AG04449 (cell line): Measurements from ENCODE around the gene TNS1.

Experiments
- CTCF ChIA-PET: fragments of 350-600 bp; formaldehyde crosslinking; extraction: SDS; loops from one replicate; lab custom pipeline; 2021; ENCODE audit warnings: antibody characterized with exemption; lab: Yijun Ruan, JAX
- POLR2A ChIA-PET: fragments of 400-600, 350-600 bp; formaldehyde crosslinking; extraction: SDS; loops from one replicate; lab custom pipeline; 2020; ENCODE audit warnings: antibody characterized with exemption, inconsistent platforms; lab: Yijun Ruan, JAX
- DNase-seq: peaks from one replicate; pipeline ENCODE4 v3.0.0-alpha.2; 2010; ENCODE audit warnings: low read depth, low spot score
- H3K4me3 ChIP-seq: 2 replicates; pipeline ENCODE4 v1.5.1; 2011; ENCODE audit warnings: low read depth, mild to moderate bottlenecking, control low read depth, low read length
- CTCF ChIP-seq: IDR thresholded peaks from one replicate; pipeline ENCODE4 v1.5.1; 2011; ENCODE audit warnings: mild to moderate bottlenecking, moderate library complexity, low read length, control low read depth, inconsistent platforms; ENCODE audit not compliant: insufficient read depth; ENCODE audit errors: missing control alignments

The TNS1 gene

GRCh38 chr2:217910875-217911212, 92.0 kb downstream of the TNS1 start:
- ChIA-PET POLR2A (no interaction called here), CTCF (interaction anchor here (1.5 to 4.3 kb wide), 5 partner anchors 9 to 79 kb away, joined by 5 to 36 read pairs (median 9); no protein-coding TSS in a partner anchor)
- no peak for DNase-seq
- no peak for TF ChIP-seq CTCF
- H3K4me3 ChIP-seq = no peak overlapping the region

GRCh38 chr2:217909156-217909820, 93.5 kb downstream of the TNS1 start:
- DNase-seq = no peak
- no peak for TF ChIP-seq CTCF
- no peak overlapping the region for H3K4me3 ChIP-seq
- ChIA-PET POLR2A (interaction anchor here (0.9 to 1.3 kb wide), 3 partner anchors 9 to 21 kb away, joined by 3 to 4 read pairs (median 4); no protein-coding TSS in a partner anchor), CTCF (interaction anchor here (1.1 to 4.3 kb wide), 8 partner anchors 10 to 80 kb away, joined by 3 to 36 read pairs (median 8); no protein-coding TSS in a partner anchor)

- POLR2A ChIA-PET = interaction anchor here (1.0 to 1.3 kb wide), 2 partner anchors 10 to 11 kb away, joined by 4 read pairs; no protein-coding TSS in a partner anchor
These were observed 94.3 kb downstream of the TNS1 start for GRCh38 chr2:217908544-217908943.

GRCh38 chr2:217907266-217907665, 95.5 kb downstream of the TNS1 start:
- H3K4me3 ChIP-seq = no peak overlapping the region
- no peak for DNase-seq
- POLR2A ChIA-PET = no interaction called here
- TF ChIP-seq CTCF = no peak
- CTCF ChIA-PET = interaction anchor here (13.7 kb wide), 1 partner anchor 20 kb away, joined by 182 read pairs; no protein-coding TSS in a partner anchor

More at GRCh38 chr2:217908544-217908943, 94.3 kb downstream of the TNS1 start:
- H3K4me3 ChIP-seq = no peak overlapping the region
- TF ChIP-seq CTCF = no peak
- no peak for DNase-seq
- CTCF ChIA-PET = interaction anchor here (0.8 to 4.3 kb wide), 5 partner anchors 9 to 81 kb away, joined by 3 to 36 read pairs (median 9); no protein-coding TSS in a partner anchor

- no peak for TF ChIP-seq CTCF
- ChIA-PET POLR2A (interaction anchor here (1.1 kb wide), 1 partner anchor 38 kb away, joined by 3 read pairs; no protein-coding TSS in a partner anchor), CTCF (interaction anchor here (13.7 to 24.8 kb wide), 2 partner anchors 19 to 80 kb away, joined by 182 to 436 read pairs; no protein-coding TSS in a partner anchor)
- DNase-seq = no peak
- H3K4me3 ChIP-seq = no peak overlapping the region
These were observed 96.0 kb downstream of the TNS1 start for GRCh38 chr2:217906798-217907197.

GRCh38 chr2:217905896-217906295, 96.9 kb downstream of the TNS1 start:
- no peak overlapping the region for H3K4me3 ChIP-seq
- CTCF ChIA-PET = interaction anchor here (13.7 to 24.8 kb wide), 2 partner anchors 18 to 81 kb away, joined by 182 to 436 read pairs; no protein-coding TSS in a partner anchor
- POLR2A ChIA-PET = interaction anchor here (1.1 kb wide), 1 partner anchor 39 kb away, joined by 3 read pairs; no protein-coding TSS in a partner anchor
- no peak for DNase-seq
- no peak for TF ChIP-seq CTCF
